ENCODE measurements around the gene ZNF416.

- TF ChIP-seq EZH2 (IDR thresholded peaks at IDR 0.05) (no peak), POLR2AphosphoS5 (IDR thresholded peaks at IDR 0.05; ENCODE audit: borderline replicate concordance, low read depth, low read length) (no peak)
Measured at GRCh38 chr19:57587529-57587928, 8.8 kb upstream of the ZNF416 start.
